Prostate gland (tissue), 2 donors: ENCODE data around the gene SRGAP2C.
"Not testable (repeated sequence)": the region's sequence is repeated elsewhere in the genome, so short reads cannot be mapped to it uniquely, and the experiment has no call there.

Experiments
- POLR2A ChIP-seq: fragments of 450-650 bp; IDR thresholded peaks from one replicate; pipeline ENCODE4 v1.6.1; 2016; ENCODE audit warnings: antibody characterized with exemption, mild to moderate bottlenecking
- TF ChIP-seq, protein P1 (sequence below), 4 experiments: fragments of 200-600 bp in 2 of 4; fragments of 450-650 bp in 2 of 4; sonication (generic) in 2 of 4; IDR thresholded peaks; 1 replicate in 3 of 4; 2 replicates in 1 of 4; pipeline ENCODE4 v1.5.1; 2016 to 2019; ENCODE audit warnings: antibody characterized with exemption in 4 of 4, mild to moderate bottlenecking in 2 of 4, moderate library complexity in 2 of 4

DNA sequence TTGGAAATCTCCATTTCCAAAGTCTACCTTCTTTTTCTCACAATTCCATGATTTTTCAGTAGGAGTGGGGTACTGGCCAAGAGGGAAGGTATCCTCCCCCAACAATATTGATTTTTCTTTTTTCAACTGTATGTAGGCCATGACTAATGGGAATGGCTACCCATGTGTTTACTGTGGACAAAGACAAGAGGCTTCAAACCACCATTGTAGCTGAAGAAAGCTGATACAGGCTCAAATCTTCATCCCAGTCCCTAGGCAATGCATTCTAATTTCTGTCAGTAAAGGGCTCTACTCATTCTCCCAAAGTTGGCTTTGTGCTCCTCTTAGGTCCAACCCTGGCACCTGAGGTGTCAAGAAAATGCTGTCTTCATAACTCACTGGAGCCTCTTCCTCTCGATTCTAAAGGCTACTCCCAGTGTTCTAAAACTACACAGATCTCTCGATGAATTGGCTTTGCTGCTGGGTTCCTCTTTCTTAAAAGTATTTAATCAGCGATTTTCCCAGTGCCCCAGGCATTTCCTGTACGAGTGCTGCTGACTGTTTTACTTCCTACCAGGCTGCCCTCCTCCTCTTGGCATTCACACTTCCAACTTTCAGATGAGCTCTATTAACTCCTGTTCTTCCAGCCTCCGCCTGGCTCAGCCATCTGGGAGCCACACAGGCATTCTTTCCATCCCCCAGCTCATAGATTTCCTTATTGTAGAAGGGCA is 171.1 kb downstream of the SRGAP2C start:
- TF ChIP-seq, protein P1, sequence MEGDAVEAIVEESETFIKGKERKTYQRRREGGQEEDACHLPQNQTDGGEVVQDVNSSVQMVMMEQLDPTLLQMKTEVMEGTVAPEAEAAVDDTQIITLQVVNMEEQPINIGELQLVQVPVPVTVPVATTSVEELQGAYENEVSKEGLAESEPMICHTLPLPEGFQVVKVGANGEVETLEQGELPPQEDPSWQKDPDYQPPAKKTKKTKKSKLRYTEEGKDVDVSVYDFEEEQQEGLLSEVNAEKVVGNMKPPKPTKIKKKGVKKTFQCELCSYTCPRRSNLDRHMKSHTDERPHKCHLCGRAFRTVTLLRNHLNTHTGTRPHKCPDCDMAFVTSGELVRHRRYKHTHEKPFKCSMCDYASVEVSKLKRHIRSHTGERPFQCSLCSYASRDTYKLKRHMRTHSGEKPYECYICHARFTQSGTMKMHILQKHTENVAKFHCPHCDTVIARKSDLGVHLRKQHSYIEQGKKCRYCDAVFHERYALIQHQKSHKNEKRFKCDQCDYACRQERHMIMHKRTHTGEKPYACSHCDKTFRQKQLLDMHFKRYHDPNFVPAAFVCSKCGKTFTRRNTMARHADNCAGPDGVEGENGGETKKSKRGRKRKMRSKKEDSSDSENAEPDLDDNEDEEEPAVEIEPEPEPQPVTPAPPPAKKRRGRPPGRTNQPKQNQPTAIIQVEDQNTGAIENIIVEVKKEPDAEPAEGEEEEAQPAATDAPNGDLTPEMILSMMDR (IDR thresholded peaks at IDR 0.05): not testable (repeated sequence)
- TF ChIP-seq POLR2A: not testable (repeated sequence)
